OCI-LY1 (cell line): ENCODE data around the gene RGPD8.
"Not testable (repeated sequence)": the region's sequence is repeated elsewhere in the genome, so short reads cannot be mapped to it uniquely, and the experiment has no call there.

ENCODE experiments used
- H2AFZ ChIP-seq: fragments of 200-600 bp; sonication (generic), shearing (Covaris generic); 2 replicates; pipeline ENCODE4 v1.6.0; 2014; ENCODE audit warnings: antibody characterized with exemption, mild to moderate bottlenecking, low read length
- H3F3A ChIP-seq: fragments of 200-600 bp; sonication (generic), shearing (Covaris generic); 2 replicates; pipeline ENCODE4 v1.6.0; 2014; ENCODE audit warnings: mild to moderate bottlenecking, antibody characterized with exemption, low read length, moderate library complexity; ENCODE audit not compliant: insufficient read depth
- H3K27ac ChIP-seq: fragments of 200-600 bp; sonication (generic); 2 replicates; pipeline ENCODE4 v1.5.1; 2014; ENCODE audit warnings: low read length, mixed run types, mild to moderate bottlenecking, low read depth; ENCODE audit not compliant: poor library complexity, severe bottlenecking
- H3K27me3 ChIP-seq: fragments of 200-600 bp; sonication (generic); 2 replicates; pipeline ENCODE4 v1.6.0; 2014; ENCODE audit warnings: antibody characterized with exemption, mild to moderate bottlenecking, low read length, moderate library complexity; ENCODE audit not compliant: insufficient read depth
- H3K36me3 ChIP-seq: fragments of 200-600 bp; sonication (generic); 2 replicates; pipeline ENCODE4 v1.6.1; 2014; ENCODE audit warnings: mild to moderate bottlenecking, antibody characterized with exemption, low read length, moderate library complexity, mixed read lengths; ENCODE audit not compliant: insufficient read depth
- H3K4me1 ChIP-seq: fragments of 200-600 bp; sonication (generic); 2 replicates; pipeline ENCODE4 v1.5.1; 2014; ENCODE audit warnings: mild to moderate bottlenecking, low read length, moderate library complexity; ENCODE audit not compliant: insufficient read depth, severe bottlenecking
- H3K4me2 ChIP-seq: fragments of 200-600 bp; sonication (generic), shearing (Covaris generic); 2 replicates; pipeline ENCODE4 v1.6.1; 2014; ENCODE audit warnings: low read length
- H3K4me3 ChIP-seq: fragments of 200-600 bp; sonication (generic); 2 replicates; pipeline ENCODE4 v1.5.1; 2014; ENCODE audit warnings: low read length, low read depth, mild to moderate bottlenecking, mixed read lengths; ENCODE audit not compliant: poor library complexity, severe bottlenecking
- H3K79me2 ChIP-seq: fragments of 200-600 bp; shearing (Covaris generic); 2 replicates; pipeline ENCODE4 v1.6.1; 2016; ENCODE audit warnings: mixed run types, low read length, mixed read lengths; ENCODE audit not compliant: insufficient read depth
- H3K9ac ChIP-seq: fragments of 200-600 bp; sonication (generic), shearing (Covaris generic); 2 replicates; pipeline ENCODE4 v1.6.1; 2014; ENCODE audit warnings: mild to moderate bottlenecking, low read length, mixed read lengths
- H3K9me2 ChIP-seq: fragments of 200-600 bp; sonication (generic), shearing (Covaris generic); 2 replicates; pipeline ENCODE4 v1.6.1; 2014; ENCODE audit warnings: low read depth, mild to moderate bottlenecking, low read length, mixed read lengths
- H3K9me3 ChIP-seq: fragments of 200-600 bp; shearing (Covaris generic); 2 replicates; pipeline ENCODE4 v1.6.1; 2014; ENCODE audit warnings: low read length, mixed read lengths
- H4K20me1 ChIP-seq: fragments of 200-600 bp; sonication (generic), shearing (Covaris generic); 2 replicates; pipeline ENCODE4 v1.6.0; 2016; ENCODE audit warnings: mild to moderate bottlenecking, low read length; ENCODE audit not compliant: insufficient read depth
- CTCF ChIP-seq: fragments of 200-600 bp; sonication (generic), shearing (Covaris generic); IDR thresholded peaks from 2 replicates; pipeline ENCODE4 v1.5.1; 2017; ENCODE audit warnings: mild to moderate bottlenecking, antibody characterized with exemption, low read length, moderate library complexity, mixed read lengths
- EZH2 ChIP-seq: fragments of 200-600 bp; sonication (generic), shearing (Covaris generic); IDR thresholded peaks from 2 replicates; pipeline ENCODE4 v1.8.0; 2017; ENCODE audit warnings: borderline replicate concordance, mixed run types, mild to moderate bottlenecking, antibody characterized with exemption, low read length, moderate library complexity, mixed read lengths

RGPD8 gene

DNA sequence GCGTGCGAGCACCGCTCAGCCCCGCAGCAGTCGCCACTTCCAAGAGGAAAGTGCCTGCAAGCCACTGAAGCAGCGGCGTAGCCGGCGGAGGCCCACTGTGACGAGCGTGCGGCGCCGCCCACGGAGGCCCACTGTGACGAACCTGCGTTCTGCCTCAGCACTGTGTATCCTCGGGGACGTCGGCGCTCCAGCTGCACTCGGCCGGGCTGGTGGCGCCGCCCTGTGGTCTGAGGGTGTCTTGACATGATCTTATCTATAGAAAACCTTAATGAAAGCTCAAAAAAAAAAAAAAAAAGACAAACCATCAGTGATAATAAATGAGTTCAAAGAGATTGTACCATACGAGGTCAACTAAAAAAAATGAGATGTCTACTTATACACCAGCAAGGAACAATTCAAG is at the start of gene RGPD8:
RGPD8 (minus strand) TSS at position 166 of the 400 bp plus-strand sequence. CDS start 192 bp downstream, outside the sequence.
- peak; percentile 28 for TF ChIP-seq CTCF
- not testable (repeated sequence) for H3K79me2 ChIP-seq, H3K9me3 ChIP-seq, H3K27ac ChIP-seq, H3K9me2 ChIP-seq, H2AFZ ChIP-seq, H3F3A ChIP-seq, H3K27me3 ChIP-seq, H4K20me1 ChIP-seq, H3K9ac ChIP-seq, H3K36me3 ChIP-seq, H3K4me1 ChIP-seq
- Histone ChIP-seq H3K4me2 (peak within 1 kb of the TSS; percentile 36; the same call in 1 of the 2 replicates), H3K4me3 (peak within 1 kb of the TSS; percentile 41)

DNA sequence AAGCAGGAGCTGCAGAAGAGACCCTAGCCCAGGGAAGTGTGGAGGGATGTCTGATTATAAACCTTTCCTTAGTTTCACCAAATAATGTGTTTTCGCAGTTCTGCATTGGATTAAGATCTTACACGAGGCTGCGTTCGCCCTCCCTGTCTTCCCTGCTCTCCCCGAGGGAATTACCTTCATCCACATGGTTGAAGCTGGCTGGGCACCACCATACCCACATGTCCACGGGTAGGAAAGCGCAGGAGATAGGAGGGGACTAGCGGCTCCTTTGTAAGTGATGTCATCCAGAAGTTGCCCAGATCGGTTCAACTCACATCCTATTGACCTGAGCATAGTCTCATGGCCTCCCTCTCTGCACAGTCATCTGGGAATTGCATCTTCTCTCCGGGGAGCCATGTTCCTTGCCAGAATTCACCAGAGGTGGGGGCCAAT is 49.6 kb upstream of the RGPD8 start:
- peak overlapping the region; percentile 91 for H3K4me2 ChIP-seq
- no peak overlapping the region for H2AFZ ChIP-seq
- peaks cover 29% of the 10 kb centered on the region for H3K36me3 ChIP-seq
- H3K27me3 ChIP-seq, result no peaks in the 10 kb centered on the region
- peak overlapping the region; percentile 95 for H3K9ac ChIP-seq
- H3K4me1 ChIP-seq, result peaks cover 20% of the 10 kb centered on the region
- H3F3A ChIP-seq, result no peaks in the 10 kb centered on the region
- H3K9me3 ChIP-seq, result no peaks in the 10 kb centered on the region
- TF ChIP-seq CTCF (no peak), EZH2 (no peak)
- H4K20me1 ChIP-seq, result no peaks in the 10 kb centered on the region
- no peaks in the 10 kb centered on the region for H3K9me2 ChIP-seq
- peak overlapping the region; percentile 98 for H3K4me3 ChIP-seq
- H3K27ac ChIP-seq, result peak overlapping the region; percentile 51
- H3K79me2 ChIP-seq, result peaks cover 24% of the 10 kb centered on the region

GRCh38 chr2:112482309-112483041 is 49.0 kb upstream of the RGPD8 start:
- Histone ChIP-seq H3K4me3 (peak overlapping the region; percentile 98), H3K79me2 (peaks cover 21% of the 10 kb centered on the region), H3K27me3 (no peaks in the 10 kb centered on the region), H3K4me2 (peak overlapping the region; percentile 91), H3K36me3 (peaks cover 23% of the 10 kb centered on the region), H4K20me1 (no peaks in the 10 kb centered on the region), H3F3A (no peaks in the 10 kb centered on the region), H3K27ac (peak overlapping the region; percentile 51), H3K9me2 (no peaks in the 10 kb centered on the region), H3K4me1 (peaks cover 20% of the 10 kb centered on the region), H2AFZ (no peak overlapping the region), H3K9me3 (no peaks in the 10 kb centered on the region), H3K9ac (peak overlapping the region; percentile 95)
- TF ChIP-seq CTCF, result no peak
- no peak for TF ChIP-seq EZH2
